ENCODE measurements around the gene LRIG1.

The LRIG1 gene

GRCh38 chr3:66416556-66417304, 84.1 kb downstream of the LRIG1 start:
- DNase-seq (ENCODE audit: low read depth): no peak

GRCh38 chr3:66415867-66416428, 84.9 kb downstream of the LRIG1 start:
- DNase-seq (ENCODE audit: low read depth): no peak

GRCh38 chr3:66414846-66415245, 86.0 kb downstream of the LRIG1 start:
- DNase-seq (ENCODE audit: low read depth): no peak

- DNase-seq (ENCODE audit: low read depth): no peak
Measured at GRCh38 chr3:66413151-66413751, 87.6 kb downstream of the LRIG1 start.

- no peak for DNase-seq (ENCODE audit: low read depth)
Measured at GRCh38 chr3:66411961-66412887, 88.6 kb downstream of the LRIG1 start.

GRCh38 chr3:66411474-66411873, 89.3 kb downstream of the LRIG1 start:
- no peak for DNase-seq (ENCODE audit: low read depth)

GRCh38 chr3:66410976-66411375, 89.8 kb downstream of the LRIG1 start:
- no peak for DNase-seq (ENCODE audit: low read depth)

GRCh38 chr3:66409771-66410754, 90.8 kb downstream of the LRIG1 start:
- no peak for DNase-seq (ENCODE audit: low read depth)

GRCh38 chr3:66407611-66408218, 93.1 kb downstream of the LRIG1 start:
- DNase-seq (ENCODE audit: low read depth): peak; percentile 57

GRCh38 chr3:66406831-66407610, 93.8 kb downstream of the LRIG1 start:
- no peak for DNase-seq (ENCODE audit: low read depth)

GRCh38 chr3:66406163-66406562, 94.7 kb downstream of the LRIG1 start:
- DNase-seq (ENCODE audit: low read depth): no peak

GRCh38 chr3:66405701-66406091, 95.1 kb downstream of the LRIG1 start:
- no peak for DNase-seq (ENCODE audit: low read depth)

- DNase-seq (ENCODE audit: low read depth): no peak
Measured at GRCh38 chr3:66404903-66405700, 95.7 kb downstream of the LRIG1 start.

GRCh38 chr3:66404197-66404596, 96.6 kb downstream of the LRIG1 start:
- no peak for DNase-seq (ENCODE audit: low read depth)

- DNase-seq (ENCODE audit: low read depth): no peak
Measured at GRCh38 chr3:66403323-66403990, 97.4 kb downstream of the LRIG1 start.

- no peak for DNase-seq (ENCODE audit: low read depth)
Measured at GRCh38 chr3:66402596-66403290, 98.1 kb downstream of the LRIG1 start.

GRCh38 chr3:66401675-66402491, 98.9 kb downstream of the LRIG1 start:
- no peak for DNase-seq (ENCODE audit: low read depth)

All from activated T-cell treated with anti-CD3 and anti-CD28 coated beads for 24 hours (primary cell).